Thoracic aorta (tissue), 2 donors: ENCODE results near the gene NUDT1. TPM values are rescaled to one million over a fixed set of nuclear protein-coding genes. Genes with fewer than 3 reads are reported as not detected.

ENCODE experiments used
- ATAC-seq: fragments of 150-250 bp; one replicate; pipeline ENCODE4 v1.8.0; 2017; ENCODE audit warnings: low read depth; ENCODE audit not compliant: insufficient number of reproducible peaks, low FRiP score
- DNase-seq: peaks from one replicate; pipeline ENCODE4 v3.0.0-alpha.2; 2020; ENCODE audit warnings: low spot score
- H3K27ac ChIP-seq, 2 donors: fragments of 200-600 bp; sonication (generic); 1 replicate in 1 of 2; 2 replicates in 1 of 2; pipeline ENCODE4 v1.5.1; 2016; ENCODE audit warnings: mild to moderate bottlenecking in 2 of 2, moderate library complexity in 2 of 2
- H3K27me3 ChIP-seq: fragments of 200-600 bp; sonication (generic); replicated peaks from 2 replicates; pipeline ENCODE4 v1.6.0; 2016; ENCODE audit warnings: mild to moderate bottlenecking; ENCODE audit not compliant: insufficient read depth
- H3K36me3 ChIP-seq: fragments of 200-600 bp; sonication (generic); one replicate; pipeline ENCODE4 v1.5.1; 2016
- H3K4me1 ChIP-seq, 2 donors: fragments of 200-600 bp; sonication (generic); 1 replicate in 1 of 2; 2 replicates in 1 of 2; pipeline versions ENCODE4 v1.5.1 to v1.6.0; 2016; ENCODE audit warnings: low read depth in 2 of 2, mild to moderate bottlenecking in 1 of 2; ENCODE audit not compliant: control insufficient read depth in 1 of 2
- H3K4me3 ChIP-seq: fragments of 200-600 bp; sonication (generic); 2 replicates; pipeline ENCODE4 v1.5.1; 2016; ENCODE audit warnings: mild to moderate bottlenecking
- H3K9me3 ChIP-seq: fragments of 200-600 bp; sonication (generic); 2 replicates; pipeline ENCODE4 v1.5.1; 2016
- total RNA-seq, 2 donors: library from RNA; depleted of rRNA; stranded (reverse); fragments of >200 nt; gene quantifications; one replicate each; pipeline versions ENCODE4 v1.1.0 to v1.2.3, GENCODE V29; 2016
- TF ChIP-seq, protein P1 (sequence below): fragments of 200-600 bp; sonication (generic); IDR thresholded peaks from one replicate; pipeline ENCODE4 v1.5.1; 2019; ENCODE audit warnings: antibody characterized with exemption

Gene NUDT1
- total RNA-seq, 2 donors from 2014 or later, result 9.7 to 15.2 TPM

DNA sequence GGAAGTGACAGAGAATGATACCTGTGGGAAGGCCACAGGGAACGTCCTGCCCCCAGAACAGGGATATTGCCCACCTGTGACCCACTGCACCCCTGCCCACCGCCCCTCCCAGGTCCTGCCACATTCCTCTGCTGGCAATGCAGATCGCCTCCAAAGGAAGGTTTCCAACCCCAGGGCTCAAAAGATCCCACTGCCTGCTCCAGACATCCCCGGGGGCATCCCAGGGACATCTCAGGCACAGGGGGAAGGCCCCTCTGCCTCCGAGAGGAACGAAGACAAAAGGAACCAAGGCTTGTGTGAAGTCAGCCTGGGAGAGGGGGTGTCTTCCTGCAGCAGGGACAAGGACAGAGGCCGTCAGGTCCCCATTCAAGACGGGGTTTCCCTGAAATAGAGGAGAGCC is 28.5 kb downstream of the NUDT1 start:
- no peaks in the 10 kb centered on the region for H3K27me3 ChIP-seq
- no peak overlapping the region for H3K27ac ChIP-seq
- no peak overlapping the region for H3K4me3 ChIP-seq
- H3K36me3 ChIP-seq, result peaks cover 11% of the 10 kb centered on the region
- H3K9me3 ChIP-seq, result no peaks in the 10 kb centered on the region
- DNase-seq (no peak), ATAC-seq (no peak)
- TF ChIP-seq, protein P1, sequence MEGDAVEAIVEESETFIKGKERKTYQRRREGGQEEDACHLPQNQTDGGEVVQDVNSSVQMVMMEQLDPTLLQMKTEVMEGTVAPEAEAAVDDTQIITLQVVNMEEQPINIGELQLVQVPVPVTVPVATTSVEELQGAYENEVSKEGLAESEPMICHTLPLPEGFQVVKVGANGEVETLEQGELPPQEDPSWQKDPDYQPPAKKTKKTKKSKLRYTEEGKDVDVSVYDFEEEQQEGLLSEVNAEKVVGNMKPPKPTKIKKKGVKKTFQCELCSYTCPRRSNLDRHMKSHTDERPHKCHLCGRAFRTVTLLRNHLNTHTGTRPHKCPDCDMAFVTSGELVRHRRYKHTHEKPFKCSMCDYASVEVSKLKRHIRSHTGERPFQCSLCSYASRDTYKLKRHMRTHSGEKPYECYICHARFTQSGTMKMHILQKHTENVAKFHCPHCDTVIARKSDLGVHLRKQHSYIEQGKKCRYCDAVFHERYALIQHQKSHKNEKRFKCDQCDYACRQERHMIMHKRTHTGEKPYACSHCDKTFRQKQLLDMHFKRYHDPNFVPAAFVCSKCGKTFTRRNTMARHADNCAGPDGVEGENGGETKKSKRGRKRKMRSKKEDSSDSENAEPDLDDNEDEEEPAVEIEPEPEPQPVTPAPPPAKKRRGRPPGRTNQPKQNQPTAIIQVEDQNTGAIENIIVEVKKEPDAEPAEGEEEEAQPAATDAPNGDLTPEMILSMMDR, result no peak
- H3K4me1 ChIP-seq, result no peaks in the 10 kb centered on the region

GRCh38 chr7:2271273-2272026 is 29.4 kb downstream of the NUDT1 start:
- no peak overlapping the region for H3K27ac ChIP-seq
- H3K36me3 ChIP-seq, result peaks cover 11% of the 10 kb centered on the region
- no peak for ATAC-seq

DNA sequence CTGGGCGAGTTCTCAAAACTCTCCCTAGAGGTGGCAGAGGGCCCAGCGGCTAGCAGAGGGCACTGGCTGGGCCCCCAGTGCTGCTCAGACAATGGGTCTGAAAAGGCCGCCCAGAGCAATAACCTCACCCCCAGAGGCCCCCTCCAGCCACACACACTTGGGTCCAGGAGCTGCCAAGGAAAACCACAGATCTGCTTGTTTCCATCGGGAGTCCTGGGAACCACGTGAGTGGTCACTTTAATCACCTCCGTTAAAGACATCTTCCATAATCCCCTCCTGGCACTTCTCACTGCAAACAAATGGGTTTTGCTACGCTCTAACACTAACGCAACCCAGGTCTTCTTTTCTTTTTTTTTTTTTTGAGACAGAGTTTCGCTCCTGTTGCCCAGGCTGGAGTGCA is 30.0 kb downstream of the NUDT1 start:
- ATAC-seq (no peak), DNase-seq (no peak)
- no peak overlapping the region for H3K4me3 ChIP-seq
- peaks cover 13% of the 10 kb centered on the region for H3K36me3 ChIP-seq
- no peaks in the 10 kb centered on the region for H3K27me3 ChIP-seq
- H3K9me3 ChIP-seq, result no peaks in the 10 kb centered on the region
- no peaks in the 10 kb centered on the region for H3K4me1 ChIP-seq
- H3K27ac ChIP-seq, result no peak overlapping the region
- TF ChIP-seq, protein P1, result no peak

More at GRCh38 chr7:2271273-2272026, 29.4 kb downstream of the NUDT1 start:
- no peak for DNase-seq
- no peaks in the 10 kb centered on the region for H3K4me1 ChIP-seq
- TF ChIP-seq, protein P1, result no peak
- no peak overlapping the region for H3K4me3 ChIP-seq
- H3K27me3 ChIP-seq, result no peaks in the 10 kb centered on the region
- H3K9me3 ChIP-seq, result no peaks in the 10 kb centered on the region

DNA sequence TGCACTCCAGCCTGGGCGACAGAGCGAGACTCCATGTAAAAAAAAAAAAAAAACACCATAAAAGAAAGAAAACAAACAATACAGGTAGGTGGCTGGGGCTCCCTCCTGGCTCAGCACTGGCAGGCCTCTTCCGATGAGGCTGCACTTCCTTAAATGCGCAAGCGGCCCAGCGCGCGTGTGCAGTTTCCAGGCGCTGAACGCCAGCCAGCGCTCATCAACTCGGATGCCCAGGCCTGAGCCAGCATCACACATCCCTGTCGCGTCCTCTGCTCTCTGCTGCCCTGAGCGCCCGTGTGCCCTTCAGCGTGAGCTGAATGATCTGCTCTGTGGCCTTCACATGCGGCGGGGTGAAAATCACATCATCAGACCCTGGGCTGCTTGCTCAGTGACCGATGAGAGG is 31.8 kb downstream of the NUDT1 start:
- no peak for DNase-seq
- H3K27ac ChIP-seq, result no peak overlapping the region
- no peaks in the 10 kb centered on the region for H3K27me3 ChIP-seq
- no peaks in the 10 kb centered on the region for H3K9me3 ChIP-seq
- H3K36me3 ChIP-seq, result peaks cover 15% of the 10 kb centered on the region
- TF ChIP-seq, protein P1, result no peak
- H3K4me3 ChIP-seq, result no peak overlapping the region
- no peak for ATAC-seq
- no peaks in the 10 kb centered on the region for H3K4me1 ChIP-seq

- peaks cover 15% of the 10 kb centered on the region for H3K36me3 ChIP-seq
- no peak overlapping the region for H3K4me3 ChIP-seq
- TF ChIP-seq, protein P1, result no peak
Measured at GRCh38 chr7:2274666-2275065, 32.6 kb downstream of the NUDT1 start.

More at GRCh38 chr7:2274666-2275065, 32.6 kb downstream of the NUDT1 start:
- DNase-seq (no peak), ATAC-seq (no peak)
- Histone ChIP-seq H3K9me3 (no peaks in the 10 kb centered on the region), H3K4me1 (no peaks in the 10 kb centered on the region), H3K27ac (no peak overlapping the region), H3K27me3 (no peaks in the 10 kb centered on the region)
